Osteoblast (primary cell): ENCODE data around the gene MND1. TPM values are rescaled to one million over a fixed set of nuclear protein-coding genes. Genes with fewer than 3 reads are reported as not detected.

Experiments
- DNase-seq: peaks from one replicate; pipeline ENCODE4 v3.0.0; 2011; ENCODE audit warnings: low spot score, mixed read lengths; ENCODE audit not compliant: insufficient read length; ENCODE audit errors: missing footprints
- H2AFZ ChIP-seq: 2 replicates; pipeline ENCODE4 v1.6.0; 2011; ENCODE audit warnings: mild to moderate bottlenecking, low read length
- H3K27ac ChIP-seq: 2 replicates; pipeline ENCODE4 v1.5.1; 2011; ENCODE audit warnings: mild to moderate bottlenecking, low read depth, low read length, moderate library complexity
- H3K27me3 ChIP-seq: 2 replicates; pipeline ENCODE4 v1.6.0; 2012; ENCODE audit warnings: mild to moderate bottlenecking, control low read depth, inconsistent platforms, low read length, moderate library complexity; ENCODE audit not compliant: insufficient read depth
- H3K36me3 ChIP-seq: 2 replicates; pipeline ENCODE4 v1.5.1; 2011; ENCODE audit warnings: mild to moderate bottlenecking, low read length, control low read depth, moderate library complexity; ENCODE audit not compliant: insufficient read depth
- H3K4me1 ChIP-seq: 2 replicates; pipeline ENCODE4 v1.5.1; 2011; ENCODE audit warnings: mild to moderate bottlenecking, low read length, control low read depth, moderate library complexity; ENCODE audit not compliant: insufficient read depth
- H3K4me2 ChIP-seq: 2 replicates; pipeline ENCODE4 v1.6.0; 2011; ENCODE audit warnings: mild to moderate bottlenecking, low read length; ENCODE audit not compliant: insufficient read depth
- H3K4me3 ChIP-seq: fragments of 200-600 bp; sonication (generic); 3 replicates; pipeline ENCODE4 v1.5.1; 2012; ENCODE audit warnings: mild to moderate bottlenecking, low read length, inconsistent platforms; ENCODE audit not compliant: insufficient read depth
- H3K79me2 ChIP-seq: 2 replicates; pipeline ENCODE4 v1.6.0; 2012; ENCODE audit warnings: mild to moderate bottlenecking, low read length, control low read depth, inconsistent platforms; ENCODE audit not compliant: insufficient read depth
- H3K9me3 ChIP-seq: 2 replicates; pipeline ENCODE4 v1.5.1; 2011; ENCODE audit warnings: low read depth, low read length, control low read depth
- H4K20me1 ChIP-seq: 2 replicates; pipeline ENCODE4 v1.6.0; 2012; ENCODE audit warnings: mild to moderate bottlenecking, low read length, control low read depth; ENCODE audit not compliant: insufficient read depth
- CTCF ChIP-seq: IDR thresholded peaks from 2 replicates; pipeline ENCODE4 v1.5.1; 2011; ENCODE audit warnings: mild to moderate bottlenecking, low read depth, low read length, moderate library complexity; ENCODE audit errors: extremely low read depth
- total RNA-seq: library from RNA; depleted of rRNA; stranded (reverse); fragments of >200 nt; gene quantifications from 2 replicates; pipeline ENCODE4 v1.2.3, GENCODE V29; 2012

Gene MND1
- total RNA-seq, 1 donor, result 1.4 TPM

GRCh38 chr4:153418121-153418520 lies 73.6 kb downstream of the MND1 start:
- H3K27ac ChIP-seq, result no peak overlapping the region
- no peaks in the 10 kb centered on the region for H4K20me1 ChIP-seq
- H3K27me3 ChIP-seq, result no peaks in the 10 kb centered on the region
- H3K36me3 ChIP-seq, result no peaks in the 10 kb centered on the region
- no peak overlapping the region for H2AFZ ChIP-seq
- no peak for DNase-seq
- no peaks in the 10 kb centered on the region for H3K4me1 ChIP-seq
- H3K9me3 ChIP-seq, result no peaks in the 10 kb centered on the region
- TF ChIP-seq CTCF, result no peak
- no peaks in the 10 kb centered on the region for H3K79me2 ChIP-seq
- H3K4me2 ChIP-seq, result no peak overlapping the region
- H3K4me3 ChIP-seq, result no peak overlapping the region

GRCh38 chr4:153418558-153418957 lies 74.1 kb downstream of the MND1 start:
- no peak overlapping the region for H2AFZ ChIP-seq
- DNase-seq, result no peak
- H3K79me2 ChIP-seq, result no peaks in the 10 kb centered on the region

GRCh38 chr4:153419029-153419428 lies 74.5 kb downstream of the MND1 start:
- no peaks in the 10 kb centered on the region for H3K79me2 ChIP-seq
- no peaks in the 10 kb centered on the region for H3K4me1 ChIP-seq

More at GRCh38 chr4:153418558-153418957, 74.1 kb downstream of the MND1 start:
- H3K4me2 ChIP-seq, result no peak overlapping the region
- H3K4me1 ChIP-seq, result no peaks in the 10 kb centered on the region
- H4K20me1 ChIP-seq, result no peaks in the 10 kb centered on the region
- H3K27me3 ChIP-seq, result no peaks in the 10 kb centered on the region
- no peaks in the 10 kb centered on the region for H3K36me3 ChIP-seq
- no peak overlapping the region for H3K4me3 ChIP-seq
- H3K27ac ChIP-seq, result no peak overlapping the region
- TF ChIP-seq CTCF, result no peak
- H3K9me3 ChIP-seq, result no peaks in the 10 kb centered on the region

GRCh38 chr4:153419673-153420278 lies 75.3 kb downstream of the MND1 start:
- H3K4me1 ChIP-seq, result no peaks in the 10 kb centered on the region
- H3K27ac ChIP-seq, result no peak overlapping the region
- H3K79me2 ChIP-seq, result no peaks in the 10 kb centered on the region
- H3K27me3 ChIP-seq, result no peaks in the 10 kb centered on the region
- no peak overlapping the region for H3K4me2 ChIP-seq
- no peak overlapping the region for H2AFZ ChIP-seq
- no peaks in the 10 kb centered on the region for H3K36me3 ChIP-seq
- TF ChIP-seq CTCF, result no peak
- DNase-seq, result no peak
- H3K4me3 ChIP-seq, result no peak overlapping the region
- no peaks in the 10 kb centered on the region for H4K20me1 ChIP-seq
- H3K9me3 ChIP-seq, result no peaks in the 10 kb centered on the region

More at GRCh38 chr4:153419029-153419428, 74.5 kb downstream of the MND1 start:
- no peak overlapping the region for H3K4me2 ChIP-seq
- H3K4me3 ChIP-seq, result no peak overlapping the region
- H2AFZ ChIP-seq, result no peak overlapping the region
- H3K36me3 ChIP-seq, result no peaks in the 10 kb centered on the region
- no peaks in the 10 kb centered on the region for H4K20me1 ChIP-seq
- DNase-seq, result no peak
- H3K27me3 ChIP-seq, result no peaks in the 10 kb centered on the region
- no peaks in the 10 kb centered on the region for H3K9me3 ChIP-seq
- TF ChIP-seq CTCF, result no peak
- H3K27ac ChIP-seq, result no peak overlapping the region
